GM23248 (cell line): Measurements from ENCODE around the gene SERPINA12.

Source experiments
- EZH2 ChIP-seq: fragments of 200-600 bp; sonication (generic); IDR thresholded peaks from 2 replicates; pipeline ENCODE4 v1.6.1; 2018; ENCODE audit warnings: antibody characterized with exemption, mild to moderate bottlenecking; ENCODE audit not compliant: insufficient read depth, poor library complexity, severe bottlenecking
- EZH2phosphoT487 ChIP-seq: fragments of 200-600 bp; sonication (generic); IDR thresholded peaks from 2 replicates; pipeline ENCODE4 v1.6.1; 2018; ENCODE audit warnings: antibody characterized with exemption, moderate library complexity, mild to moderate bottlenecking, low read depth; ENCODE audit not compliant: insufficient read depth

GRCh38 chr14:94514351-94514750 lies 5.1 kb upstream of the SERPINA12 start:
- no peak for TF ChIP-seq EZH2
- TF ChIP-seq EZH2phosphoT487, result no peak
